ENCODE measurements around the gene B4GALNT1.
"Not testable (repeated sequence)": the region's sequence is repeated elsewhere in the genome, so short reads cannot be mapped to it uniquely, and the experiment has no call there.

Gene B4GALNT1

GRCh38 chr12:57637364-57637763 is 4.4 kb upstream of the B4GALNT1 start:
- no peak for DNase-seq (ENCODE audit: low spot score)

- DNase-seq (ENCODE audit: low spot score): not testable (repeated sequence)
Measured at GRCh38 chr12:57636731-57637130, 3.7 kb upstream of the B4GALNT1 start.

DNA sequence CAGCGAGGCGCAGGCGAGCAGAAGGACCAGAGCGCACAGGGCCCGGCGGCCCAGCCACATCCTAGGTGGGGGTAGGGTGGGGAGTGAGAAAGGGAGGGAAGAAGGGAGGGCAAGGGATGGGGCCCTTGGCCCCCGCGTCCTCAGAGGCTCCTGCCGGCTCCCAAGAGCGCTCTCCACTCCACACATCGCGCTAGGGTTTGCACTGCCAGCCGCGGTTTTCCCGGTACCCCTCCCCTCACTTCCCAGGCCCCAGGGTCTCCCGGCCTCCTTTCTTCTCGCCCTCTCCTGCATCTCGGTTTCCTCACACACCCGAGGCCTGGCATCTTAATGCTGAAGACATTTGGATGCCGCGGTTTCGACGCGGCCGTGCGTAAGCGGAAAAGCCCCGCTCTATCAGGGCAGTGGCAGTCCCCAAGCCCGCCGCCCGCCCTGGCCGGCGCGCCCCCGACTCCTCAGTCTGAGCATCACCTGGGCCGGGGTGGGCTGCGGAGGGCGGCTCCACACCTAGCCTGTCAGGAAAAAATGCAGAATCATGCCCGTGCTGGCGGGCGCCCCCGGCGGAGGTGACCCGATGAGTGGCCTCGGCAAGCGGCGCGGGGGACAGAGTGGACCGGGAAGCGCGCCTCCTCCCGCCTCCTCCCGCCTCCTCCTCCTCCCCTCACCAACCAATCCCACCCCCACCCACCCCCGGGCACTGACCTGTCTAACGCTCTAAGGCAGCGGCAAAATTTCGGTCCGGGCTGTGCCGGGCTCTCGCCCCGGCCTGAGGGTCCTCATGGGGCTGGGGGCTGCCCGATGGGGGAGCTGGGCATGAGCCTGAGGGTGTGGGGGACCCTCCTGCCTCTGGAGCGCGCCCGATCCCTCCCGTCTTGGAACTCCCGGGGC is 686 bp downstream of the B4GALNT1 start:
- DNase-seq (ENCODE audit: low spot score): peak; percentile 14

DNA sequence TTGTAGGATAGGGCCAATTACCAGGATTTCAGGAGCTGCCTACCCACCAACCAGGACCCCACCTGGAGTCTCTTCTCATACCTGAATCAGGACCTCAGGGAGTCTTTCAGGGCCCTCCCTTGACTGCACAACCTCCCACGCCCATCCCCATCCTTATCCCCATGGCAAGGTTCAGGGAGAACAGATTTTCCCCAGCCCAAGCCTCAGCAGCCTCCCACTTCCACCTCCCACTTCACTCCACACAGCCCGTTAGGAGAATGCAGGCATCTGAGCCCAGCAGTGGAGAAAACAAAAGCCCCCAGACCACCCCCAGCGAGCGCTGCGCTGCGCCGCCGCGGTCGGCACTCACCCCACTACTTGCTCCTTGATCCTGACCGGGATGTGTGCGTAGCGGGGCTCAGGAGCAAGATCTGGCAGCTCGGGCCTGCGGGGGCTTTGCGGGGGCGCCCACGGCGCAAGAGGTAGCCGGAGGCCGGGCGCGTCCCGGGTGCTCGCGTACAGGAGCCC is 1.4 kb downstream of the B4GALNT1 start:
- DNase-seq (ENCODE audit: low spot score): peak; percentile 2

- DNase-seq (ENCODE audit: low spot score): peak; percentile 1
Measured at GRCh38 chr12:57630891-57631433, 2.0 kb downstream of the B4GALNT1 start.

GRCh38 chr12:57629897-57630471 is 3.0 kb downstream of the B4GALNT1 start:
- peak; percentile 1 for DNase-seq (ENCODE audit: low spot score)

DNA sequence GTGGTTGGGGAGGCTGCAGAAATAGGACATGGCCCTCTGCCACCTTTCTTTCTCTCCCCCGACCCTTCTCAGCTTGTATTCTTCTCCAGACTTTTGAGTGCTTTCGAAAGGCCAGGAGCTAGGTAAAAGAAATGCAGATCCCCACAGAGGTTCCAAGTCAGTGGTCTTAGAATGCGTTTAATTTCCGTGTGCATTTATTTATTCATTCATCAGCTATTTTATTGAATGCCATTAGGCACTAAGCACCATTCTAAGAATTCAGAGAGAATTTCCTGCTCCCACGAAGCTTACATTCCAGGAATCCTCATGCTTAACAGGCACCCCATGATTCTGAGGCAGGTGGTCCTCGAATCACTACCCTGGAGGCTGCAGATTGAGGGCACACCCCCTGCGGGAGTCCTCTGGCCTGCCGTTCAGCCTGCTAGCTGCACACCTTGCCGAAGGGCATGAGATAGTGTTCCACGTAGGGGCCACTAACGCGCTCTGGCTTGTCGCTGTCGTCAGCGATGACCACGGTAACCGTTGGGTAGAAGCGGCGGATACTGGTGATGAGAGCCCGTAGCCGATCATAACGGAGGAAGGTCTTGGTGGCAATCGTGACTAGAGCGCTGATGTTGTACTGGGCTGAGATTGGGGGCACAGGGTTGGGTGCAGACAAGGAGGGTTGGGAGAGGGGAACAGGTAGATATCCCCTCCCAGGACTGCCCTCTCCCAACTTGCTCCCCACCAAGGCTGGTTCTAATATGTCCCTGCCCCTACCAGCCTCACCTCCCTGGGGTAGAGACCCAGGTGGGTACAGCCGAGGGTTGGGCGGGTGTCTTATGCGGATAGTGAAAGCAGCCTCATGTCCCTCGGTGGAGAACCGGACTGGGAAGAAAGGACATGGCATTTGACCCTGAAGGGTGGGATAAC is 4.5 kb downstream of the B4GALNT1 start:
- no peak for DNase-seq (ENCODE audit: low spot score)

GRCh38 chr12:57627501-57628279 is 5.3 kb downstream of the B4GALNT1 start:
- no peak for DNase-seq (ENCODE audit: low spot score)

DNA sequence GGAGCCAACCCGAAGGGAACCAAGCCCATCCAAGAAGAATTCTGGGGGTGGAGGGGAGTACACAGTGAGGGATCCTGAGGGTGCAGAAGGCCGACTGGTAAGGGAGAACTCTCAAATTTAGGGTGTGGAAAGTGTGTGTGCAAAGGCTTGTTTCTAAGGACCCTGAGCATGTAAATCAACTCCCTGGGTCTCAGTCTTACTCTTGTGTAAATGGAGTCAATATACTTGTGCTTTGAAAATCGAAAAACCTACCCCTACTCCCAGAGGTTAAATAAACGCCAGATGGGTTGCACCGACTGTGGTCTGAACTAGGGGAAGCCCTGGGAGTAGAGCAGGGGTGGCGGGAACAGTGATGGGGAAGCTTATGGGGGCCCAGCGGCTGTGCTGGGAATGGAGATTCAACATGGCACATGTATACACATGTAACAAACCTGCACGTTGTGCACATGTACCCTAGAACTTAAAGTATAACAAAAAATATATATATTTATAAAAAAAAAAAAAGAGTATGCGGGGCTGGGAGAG is 6.0 kb downstream of the B4GALNT1 start:
- no peak for DNase-seq (ENCODE audit: low spot score)

- no peak for DNase-seq (ENCODE audit: low spot score)
Measured at GRCh38 chr12:57626111-57626920, 6.7 kb downstream of the B4GALNT1 start.

- DNase-seq (ENCODE audit: low spot score): no peak
Measured at GRCh38 chr12:57625261-57626032, 7.6 kb downstream of the B4GALNT1 start.

GRCh38 chr12:57624441-57625220 is 8.4 kb downstream of the B4GALNT1 start:
- no peak for DNase-seq (ENCODE audit: low spot score)

DNA sequence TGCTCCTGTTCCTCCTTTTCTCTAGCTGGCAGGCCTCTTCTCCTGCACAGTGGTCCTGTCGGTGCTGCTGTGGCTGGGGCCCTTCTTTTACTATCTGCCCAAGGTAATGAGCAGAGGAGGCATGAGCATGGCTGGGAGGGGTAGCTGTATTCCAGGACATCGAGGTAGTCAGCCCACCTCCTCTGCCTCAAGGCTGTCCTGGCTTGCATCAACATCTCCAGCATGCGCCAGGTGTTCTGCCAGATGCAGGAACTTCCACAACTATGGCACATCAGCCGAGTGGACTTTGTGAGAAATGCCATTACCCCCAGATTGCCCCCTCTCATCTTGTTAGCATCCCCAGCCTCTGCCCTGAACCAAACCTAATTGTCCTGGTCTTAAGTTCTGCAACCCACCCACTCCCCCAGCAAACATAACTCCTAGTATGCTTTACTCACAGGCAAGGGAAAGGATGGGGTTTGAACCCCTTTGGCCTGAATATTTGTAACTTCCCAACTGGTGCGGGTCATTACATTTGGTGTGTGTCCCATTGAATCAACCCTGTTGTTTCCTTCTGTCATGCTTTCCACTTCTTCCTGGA is 9.1 kb downstream of the B4GALNT1 start:
- no peak for DNase-seq (ENCODE audit: low spot score)

GRCh38 chr12:57623385-57623784 is 9.6 kb downstream of the B4GALNT1 start:
- no peak for DNase-seq (ENCODE audit: low spot score)

- DNase-seq (ENCODE audit: low spot score): no peak
Measured at GRCh38 chr12:57622293-57623245, 10.4 kb downstream of the B4GALNT1 start.

GRCh38 chr12:57621497-57622292 is 11.3 kb downstream of the B4GALNT1 start:
- DNase-seq (ENCODE audit: low spot score): peak; percentile 80

All from germinal center (tissue), 1 donor.